K562 (cell line): Measurements from ENCODE around the gene SEC11A. TPM values are rescaled to one million over a fixed set of nuclear protein-coding genes. Genes with fewer than 3 reads are reported as not detected.

ENCODE experiments used
- ATF7 ChIP-seq: fragments of 450-650 bp; IDR thresholded peaks from 2 replicates; pipeline ENCODE4 v1.7.1; 2014; ENCODE audit warnings: mild to moderate bottlenecking, moderate library complexity
- BACH1 ChIP-seq: fragments of 200-800 bp; sonication (Bioruptor generic); IDR thresholded peaks from 2 replicates; pipeline ENCODE4 v1.6.1; 2016; ENCODE audit warnings: missing genetic modification characterization, missing compliant biosample characterization
- BDP1 ChIP-seq: IDR thresholded peaks from 3 replicates; pipeline ENCODE4 v1.6.1; 2011; ENCODE audit not compliant: insufficient read length, insufficient read depth
- BRCA1 ChIP-seq, 2 experiments: fragments of 450-650 bp in 1 of 2; sonication (generic) in 1 of 2; formaldehyde crosslinking in 1 of 2; IDR thresholded peaks; 2 replicates each; pipeline versions ENCODE4 v1.5.0 to v1.6.1; 2017 to 2020; ENCODE audit warnings: mild to moderate bottlenecking in 1 of 2, missing genetic modification reagents in 1 of 2
- NFATC3 ChIP-seq: fragments of 450-650 bp; IDR thresholded peaks from 2 replicates; pipeline ENCODE4 v1.6.1; 2017; ENCODE audit warnings: mild to moderate bottlenecking
- PBX2 ChIP-seq, 2 experiments: IDR thresholded peaks in 1 of 2; conservative IDR thresholded peaks in 1 of 2; 2 replicates each; pipeline ENCODE4 v1.6.1; 2016; ENCODE audit warnings: low read depth in 2 of 2, mild to moderate bottlenecking in 1 of 2, missing compliant biosample characterization in 1 of 2, missing genetic modification characterization in 1 of 2, moderate library complexity in 1 of 2
- polyA plus RNA-seq, 8 experiments: library from polyadenylated mRNA; depleted of rRNA in 4 of 8; stranded (reverse) in 5 of 8; unstranded in 3 of 8; fragments of >200 nt; fragmentation: Nextera tagmentation in 2 of 8; fragmentation: Illumina TruSeq in 1 of 8; extraction: Ambion mirVana in 2 of 8; extraction: Trizol in 1 of 8; gene quantifications; 2 replicates each; pipeline versions ENCODE4 v1.2.1 to v1.2.3, GENCODE V29; 2011 to 2014; ENCODE audit warnings: inconsistent platforms in 1 of 8, missing spikeins in 1 of 8
- total RNA-seq, 7 experiments: library from RNA; depleted of rRNA in 6 of 7; stranded (reverse); fragments of >200 nt in 6 of 7; fragmentation: Illumina TruSeq in 2 of 7; extraction: Trizol in 2 of 7; gene quantifications; 2 replicates each; pipeline versions ENCODE4 v1.2.1 to v1.2.3, GENCODE V29; 2011 to 2021; ENCODE audit warnings: low replicate concordance in 1 of 7
- TF ChIP-seq, protein P1 (sequence below): sonication (generic); formaldehyde crosslinking; IDR thresholded peaks from 2 replicates; pipeline ENCODE4 v1.8.1; 2023; ENCODE audit warnings: mild to moderate bottlenecking, missing genetic modification reagents
- TF ChIP-seq, protein P2 (sequence below): sonication (generic); formaldehyde crosslinking; IDR thresholded peaks from 2 replicates; pipeline ENCODE4 v1.8.0; 2022; ENCODE audit warnings: mild to moderate bottlenecking, missing genetic modification reagents
- TF ChIP-seq, protein P3 (sequence below): fragments of 450-650 bp; conservative IDR thresholded peaks from 2 replicates; pipeline ENCODE4 v1.6.1; 2016; ENCODE audit warnings: missing genetic modification characterization, low read depth, mild to moderate bottlenecking, missing compliant biosample characterization, moderate library complexity

The SEC11A gene
- total and polyA plus RNA-seq, 9 of the 15 experiments (the other 6 are each of a cell fraction or from before 2014, with no cell fraction given): 175 to 310 (median 229) TPM

DNA sequence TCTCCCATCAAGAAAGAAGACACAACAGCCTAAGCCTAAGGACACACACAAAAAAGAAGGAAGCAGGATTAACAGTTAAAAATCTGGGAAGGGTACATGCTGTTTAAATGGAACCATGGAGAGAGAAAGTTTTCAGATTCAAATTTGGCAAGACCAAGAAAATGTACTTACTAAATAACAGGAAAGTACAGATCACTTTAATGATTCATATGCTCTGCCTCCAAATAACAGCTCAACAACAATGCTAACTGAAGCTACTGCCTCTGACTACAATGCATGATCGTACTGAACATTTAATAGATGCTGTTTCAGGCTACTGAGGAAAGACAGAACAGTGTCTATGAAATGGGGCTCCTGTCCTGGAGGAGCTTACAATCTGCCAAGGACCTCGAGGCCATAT, 49.6 kb downstream of the SEC11A start (continued):
- TF ChIP-seq, protein P1, sequence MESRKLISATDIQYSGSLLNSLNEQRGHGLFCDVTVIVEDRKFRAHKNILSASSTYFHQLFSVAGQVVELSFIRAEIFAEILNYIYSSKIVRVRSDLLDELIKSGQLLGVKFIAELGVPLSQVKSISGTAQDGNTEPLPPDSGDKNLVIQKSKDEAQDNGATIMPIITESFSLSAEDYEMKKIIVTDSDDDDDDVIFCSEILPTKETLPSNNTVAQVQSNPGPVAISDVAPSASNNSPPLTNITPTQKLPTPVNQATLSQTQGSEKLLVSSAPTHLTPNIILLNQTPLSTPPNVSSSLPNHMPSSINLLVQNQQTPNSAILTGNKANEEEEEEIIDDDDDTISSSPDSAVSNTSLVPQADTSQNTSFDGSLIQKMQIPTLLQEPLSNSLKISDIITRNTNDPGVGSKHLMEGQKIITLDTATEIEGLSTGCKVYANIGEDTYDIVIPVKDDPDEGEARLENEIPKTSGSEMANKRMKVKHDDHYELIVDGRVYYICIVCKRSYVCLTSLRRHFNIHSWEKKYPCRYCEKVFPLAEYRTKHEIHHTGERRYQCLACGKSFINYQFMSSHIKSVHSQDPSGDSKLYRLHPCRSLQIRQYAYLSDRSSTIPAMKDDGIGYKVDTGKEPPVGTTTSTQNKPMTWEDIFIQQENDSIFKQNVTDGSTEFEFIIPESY (CRISPR knock-in tag): no peak
- TF ChIP-seq PBX2 (CRISPR knock-in tag; IDR thresholded peaks at IDR 0.05; ENCODE audit: low read depth): no peak
- no peak for TF ChIP-seq PBX2 (tag; conservative IDR thresholded peaks at IDR 0.05; ENCODE audit: low read depth)
- TF ChIP-seq, protein P2, sequence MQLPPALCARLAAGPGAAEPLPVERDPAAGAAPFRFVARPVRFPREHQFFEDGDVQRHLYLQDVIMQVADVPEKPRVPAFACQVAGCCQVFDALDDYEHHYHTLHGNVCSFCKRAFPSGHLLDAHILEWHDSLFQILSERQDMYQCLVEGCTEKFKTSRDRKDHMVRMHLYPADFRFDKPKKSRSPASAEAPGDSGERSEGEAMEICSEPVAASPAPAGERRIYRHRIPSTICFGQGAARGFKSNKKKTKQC (CRISPR knock-in tag): no peak
- TF ChIP-seq, protein P3, sequence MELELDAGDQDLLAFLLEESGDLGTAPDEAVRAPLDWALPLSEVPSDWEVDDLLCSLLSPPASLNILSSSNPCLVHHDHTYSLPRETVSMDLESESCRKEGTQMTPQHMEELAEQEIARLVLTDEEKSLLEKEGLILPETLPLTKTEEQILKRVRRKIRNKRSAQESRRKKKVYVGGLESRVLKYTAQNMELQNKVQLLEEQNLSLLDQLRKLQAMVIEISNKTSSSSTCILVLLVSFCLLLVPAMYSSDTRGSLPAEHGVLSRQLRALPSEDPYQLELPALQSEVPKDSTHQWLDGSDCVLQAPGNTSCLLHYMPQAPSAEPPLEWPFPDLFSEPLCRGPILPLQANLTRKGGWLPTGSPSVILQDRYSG (tag): no peak
- no peak for TF ChIP-seq NFATC3
- TF ChIP-seq ATF7: no peak
- TF ChIP-seq BRCA1 (IDR thresholded peaks at IDR 0.05): no peak
- TF ChIP-seq BRCA1 (CRISPR knock-in tag; IDR thresholded peaks at IDR 0.05): no peak
- TF ChIP-seq BDP1: no peak
- TF ChIP-seq BACH1 (tag): no peak
